PC-3 (cell line): ENCODE results near the gene FAR1. TPM values are rescaled to one million over a fixed set of nuclear protein-coding genes. Genes with fewer than 3 reads are reported as not detected.

Source experiments
- ATAC-seq: fragments of 200-7000 bp; cut with Tn5 transposase; 2 replicates; pipeline ENCODE4 v1.9.1; 2020; ENCODE audit warnings: mild to moderate bottlenecking, moderate library complexity
- BruUV-seq: library from RNA; stranded (reverse); fragments of 400-500 nt; replicated peaks from 2 replicates; lab custom pipeline; 2021; lab: Mats Ljungman, UMichigan
- CTCF ChIA-PET: fragments of 300-600 bp; sonication (Branson Sonifier 250); formaldehyde crosslinking; loops from one replicate; lab custom pipeline; 2022; ENCODE audit warnings: antibody characterized with exemption; lab: Charles Lee
- POLR2A ChIA-PET: fragments of 300-600 bp; sonication (Branson Sonifier 250); formaldehyde crosslinking; loops from one replicate; lab custom pipeline; 2022; ENCODE audit warnings: antibody characterized with exemption; ENCODE audit not compliant: unreplicated experiment; lab: Charles Lee
- DNase-seq: peaks from one replicate; pipeline ENCODE4 v3.0.0-alpha.2; 2015
- H2AFZ ChIP-seq: fragments of 300-600 bp; sonication (generic); 2 replicates; pipeline ENCODE4 v1.6.0; 2016; ENCODE audit warnings: antibody characterized with exemption, low read length
- H3F3A ChIP-seq: fragments of 300-600 bp; sonication (generic); one replicate; pipeline ENCODE4 v1.6.0; 2017; ENCODE audit warnings: antibody characterized with exemption, low read length, control low read depth, mild to moderate bottlenecking; ENCODE audit not compliant: unreplicated experiment
- H3K27ac ChIP-seq: fragments of 300-600 bp; sonication (generic); 2 replicates; pipeline ENCODE4 v1.5.1; 2016; ENCODE audit warnings: mild to moderate bottlenecking, low read length
- H3K27me3 ChIP-seq: fragments of 300-600 bp; sonication (generic); 2 replicates; pipeline ENCODE4 v1.6.1; 2016; ENCODE audit warnings: low read length, mixed read lengths
- H3K36me3 ChIP-seq: fragments of 300-600 bp; sonication (generic); 2 replicates; pipeline ENCODE4 v1.6.1; 2016; ENCODE audit warnings: low read depth, mixed run types, low read length, mixed read lengths
- H3K4me1 ChIP-seq: fragments of 300-600 bp; sonication (generic); 2 replicates; pipeline ENCODE4 v1.5.1; 2016; ENCODE audit warnings: low read length; ENCODE audit not compliant: insufficient read depth
- H3K4me2 ChIP-seq: fragments of 300-600 bp; sonication (generic); 2 replicates; pipeline ENCODE4 v1.6.0; 2016; ENCODE audit warnings: low read length
- H3K4me3 ChIP-seq: fragments of 300-600 bp; sonication (generic); 2 replicates; pipeline ENCODE4 v1.5.1; 2016; ENCODE audit warnings: mild to moderate bottlenecking, low read length, mixed read lengths
- H3K79me2 ChIP-seq: fragments of 300-600 bp; sonication (generic); 2 replicates; pipeline ENCODE4 v1.6.1; 2017; ENCODE audit warnings: low read length, mixed read lengths
- H3K9ac ChIP-seq: fragments of 300-600 bp; sonication (generic); 2 replicates; pipeline ENCODE4 v1.6.0; 2016; ENCODE audit warnings: mild to moderate bottlenecking, low read length
- H3K9me2 ChIP-seq: fragments of 300-600 bp; sonication (generic); replicated peaks from 2 replicates; pipeline ENCODE4 v1.6.1; 2016; ENCODE audit warnings: mixed run types, low read length, mixed read lengths
- H3K9me3 ChIP-seq: fragments of 300-600 bp; sonication (generic); 2 replicates; pipeline ENCODE4 v1.6.1; 2016; ENCODE audit warnings: low read length, mixed read lengths
- H4K20me1 ChIP-seq: fragments of 300-600 bp; sonication (generic); 2 replicates; pipeline ENCODE4 v1.6.1; 2016; ENCODE audit warnings: low read length, mixed read lengths
- CTCF ChIP-seq: fragments of 300-600 bp; sonication (generic); conservative IDR thresholded peaks from 2 replicates; pipeline ENCODE4 v1.5.1; 2017; ENCODE audit warnings: antibody characterized with exemption, low read depth, mild to moderate bottlenecking, low read length
- EZH2 ChIP-seq: fragments of 300-600 bp; sonication (generic); IDR thresholded peaks from one replicate; pipeline ENCODE4 v1.6.1; 2017; ENCODE audit warnings: antibody characterized with exemption, mild to moderate bottlenecking, low read length; ENCODE audit not compliant: unreplicated experiment
- EZH2phosphoT487 ChIP-seq: fragments of 300-600 bp; sonication (generic); IDR thresholded peaks from 2 replicates; pipeline ENCODE4 v1.6.1; 2018; ENCODE audit warnings: mild to moderate bottlenecking, antibody characterized with exemption, low read length, borderline replicate concordance
- intact Hi-C: fragments of 100-400 bp; cut with micrococcal nuclease; formaldehyde crosslinking; loops from 2 replicates; pipeline ENCODE4 v1.9.0; 2023
- total RNA-seq: library from RNA; depleted of rRNA; stranded (reverse); fragments of >200 nt; gene quantifications from 2 replicates; pipeline ENCODE4 v1.2.3, GENCODE V29; 2014

The FAR1 gene
- total RNA-seq, 1 experiment from 2014 or later: 45.6 TPM

- no peaks in the 10 kb centered on the region for H3K9me3 ChIP-seq
- no peak overlapping the region for H3K4me3 ChIP-seq
- H3K9me2 ChIP-seq: no peaks in the 10 kb centered on the region
- CTCF ChIA-PET: no interaction called here
- no TSS peak for BruUV-seq
- H2AFZ ChIP-seq: no peak overlapping the region
- H3K27ac ChIP-seq: no peak overlapping the region
- peaks cover 40% of the 10 kb centered on the region; the same call in 1 of the 2 replicates for H3K36me3 ChIP-seq
- H3K9ac ChIP-seq: no peak overlapping the region
- intact Hi-C loops: no loop called here
- H3F3A ChIP-seq: no peaks in the 10 kb centered on the region
- H4K20me1 ChIP-seq: no peaks in the 10 kb centered on the region
- TF ChIP-seq EZH2phosphoT487 (no peak), EZH2 (no peak), CTCF (no peak)
- no peak for DNase-seq
- ATAC-seq: no peak
- H3K4me1 ChIP-seq: peaks cover 11% of the 10 kb centered on the region; the same call in 1 of the 2 replicates
- no peak overlapping the region for H3K4me2 ChIP-seq
- POLR2A ChIA-PET: interaction anchor here (0.6 kb wide), 1 partner anchor 495 kb away, joined by 9 read pairs; no protein-coding TSS in a partner anchor
- no peaks in the 10 kb centered on the region for H3K27me3 ChIP-seq
- H3K79me2 ChIP-seq: no peaks in the 10 kb centered on the region
Observed at GRCh38 chr11:13713982-13714381, 45.5 kb downstream of the FAR1 start.

- Histone ChIP-seq H4K20me1 (no peaks in the 10 kb centered on the region), H3K9me3 (no peaks in the 10 kb centered on the region), H3K9me2 (no peaks in the 10 kb centered on the region), H3K9ac (no peak overlapping the region), H2AFZ (no peak overlapping the region), H3K4me3 (no peak overlapping the region), H3K36me3 (peaks cover 41% of the 10 kb centered on the region; the same call in 1 of the 2 replicates), H3K79me2 (no peaks in the 10 kb centered on the region), H3K4me1 (peaks cover 11% of the 10 kb centered on the region; the same call in 1 of the 2 replicates), H3K4me2 (no peak overlapping the region), H3K27ac (no peak overlapping the region), H3F3A (no peaks in the 10 kb centered on the region), H3K27me3 (no peaks in the 10 kb centered on the region)
- intact Hi-C loops: no loop called here
- BruUV-seq: no TSS peak
- ChIA-PET CTCF (no interaction called here), POLR2A (no interaction called here)
- TF ChIP-seq EZH2 (no peak), EZH2phosphoT487 (no peak), CTCF (no peak)
- peak; percentile 48 for DNase-seq
- ATAC-seq: peak; percentile 98
Observed at GRCh38 chr11:13717331-13717730, 48.9 kb downstream of the FAR1 start.

- no peak overlapping the region for H3K27ac ChIP-seq
- no peak for ATAC-seq
- H2AFZ ChIP-seq: no peak overlapping the region
- TF ChIP-seq CTCF (no peak), EZH2 (no peak), EZH2phosphoT487 (no peak)
- H3K4me2 ChIP-seq: no peak overlapping the region
- H3K79me2 ChIP-seq: no peaks in the 10 kb centered on the region
- H3K9ac ChIP-seq: no peak overlapping the region
- no peaks in the 10 kb centered on the region for H4K20me1 ChIP-seq
- H3K4me1 ChIP-seq: peaks cover 11% of the 10 kb centered on the region; the same call in 1 of the 2 replicates
- H3K9me3 ChIP-seq: no peaks in the 10 kb centered on the region
- H3K4me3 ChIP-seq: no peak overlapping the region
- H3K27me3 ChIP-seq: no peaks in the 10 kb centered on the region
- intact Hi-C loops: no loop called here
- POLR2A ChIA-PET: no interaction called here
- no peak for DNase-seq
- peaks cover 41% of the 10 kb centered on the region; the same call in 1 of the 2 replicates for H3K36me3 ChIP-seq
- no peaks in the 10 kb centered on the region for H3K9me2 ChIP-seq
- H3F3A ChIP-seq: no peaks in the 10 kb centered on the region
- CTCF ChIA-PET: interaction anchor here (0.6 kb wide), 1 partner anchor 46 kb away, joined by 11 read pairs; no protein-coding TSS in a partner anchor
- BruUV-seq: no TSS peak
Observed at GRCh38 chr11:13718394-13718793, 49.9 kb downstream of the FAR1 start.
